ENCODE measurements around the gene CCDC92B. TPM values are rescaled to one million over a fixed set of nuclear protein-coding genes. Genes with fewer than 3 reads are reported as not detected.
A peak's percentile ranks its signal among the peaks of the same experiment; 100 is the strongest.

CCDC92B gene
- total and polyA plus RNA-seq, 9 donors, result 0.07 to 1.1 (median 0.18) TPM

GRCh38 chr17:2730764-2731353 lies 18.6 kb downstream of the CCDC92B start:
- Histone ChIP-seq H3K4me1 (ENCODE audit: insufficient read depth) (no peaks in the 10 kb centered on the region), H3K27ac (no peak overlapping the region), H3K4me3 (no peak overlapping the region), H3K9me3 (no peaks in the 10 kb centered on the region), H3K36me3 (no peaks in the 10 kb centered on the region), H3K27me3 (no peaks in the 10 kb centered on the region)
- TF ChIP-seq, protein P1, sequence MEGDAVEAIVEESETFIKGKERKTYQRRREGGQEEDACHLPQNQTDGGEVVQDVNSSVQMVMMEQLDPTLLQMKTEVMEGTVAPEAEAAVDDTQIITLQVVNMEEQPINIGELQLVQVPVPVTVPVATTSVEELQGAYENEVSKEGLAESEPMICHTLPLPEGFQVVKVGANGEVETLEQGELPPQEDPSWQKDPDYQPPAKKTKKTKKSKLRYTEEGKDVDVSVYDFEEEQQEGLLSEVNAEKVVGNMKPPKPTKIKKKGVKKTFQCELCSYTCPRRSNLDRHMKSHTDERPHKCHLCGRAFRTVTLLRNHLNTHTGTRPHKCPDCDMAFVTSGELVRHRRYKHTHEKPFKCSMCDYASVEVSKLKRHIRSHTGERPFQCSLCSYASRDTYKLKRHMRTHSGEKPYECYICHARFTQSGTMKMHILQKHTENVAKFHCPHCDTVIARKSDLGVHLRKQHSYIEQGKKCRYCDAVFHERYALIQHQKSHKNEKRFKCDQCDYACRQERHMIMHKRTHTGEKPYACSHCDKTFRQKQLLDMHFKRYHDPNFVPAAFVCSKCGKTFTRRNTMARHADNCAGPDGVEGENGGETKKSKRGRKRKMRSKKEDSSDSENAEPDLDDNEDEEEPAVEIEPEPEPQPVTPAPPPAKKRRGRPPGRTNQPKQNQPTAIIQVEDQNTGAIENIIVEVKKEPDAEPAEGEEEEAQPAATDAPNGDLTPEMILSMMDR (IDR thresholded peaks at IDR 0.05), result no peak
- no peak for TF ChIP-seq EP300 (IDR thresholded peaks at IDR 0.05)
- no peak for TF ChIP-seq POLR2A (IDR thresholded peaks at IDR 0.05)
- DNase-seq, result no peak
- intact Hi-C loops (cut with DNase I), result no loop called here
- 68 to 75% (median 72%) methylated on average over 17 of the region's 17 CpGs for WGBS, 3 donors

- Histone ChIP-seq H3K27ac (no peak overlapping the region), H3K4me1 (ENCODE audit: insufficient read depth) (peaks cover 1% of the 10 kb centered on the region), H3K27me3 (no peaks in the 10 kb centered on the region), H3K36me3 (no peaks in the 10 kb centered on the region), H3K4me3 (peak overlapping the region; percentile 3), H3K9me3 (no peaks in the 10 kb centered on the region)
- 1 to 3% (median 2%) methylated on average over 24 to 40 of the region's 40 CpGs for WGBS, 3 donors
- no peak for TF ChIP-seq EP300 (IDR thresholded peaks at IDR 0.05)
- TF ChIP-seq, protein P1 (IDR thresholded peaks at IDR 0.05), result peak in 1 of 3 donors; percentile 13
- TF ChIP-seq POLR2A (IDR thresholded peaks at IDR 0.05), result no peak
- intact Hi-C loops (cut with DNase I), result no loop called here
- DNase-seq, result peak in 1 of 5 donors; percentile 29
Measured at GRCh38 chr17:2724784-2725164, 24.7 kb downstream of the CCDC92B start.

GRCh38 chr17:2723997-2724783 lies 25.3 kb downstream of the CCDC92B start:
- Histone ChIP-seq H3K4me1 (ENCODE audit: insufficient read depth) (peaks cover 1% of the 10 kb centered on the region), H3K27me3 (no peaks in the 10 kb centered on the region), H3K4me3 (peak overlapping the region; percentile 3), H3K27ac (no peak overlapping the region), H3K9me3 (no peaks in the 10 kb centered on the region), H3K36me3 (no peaks in the 10 kb centered on the region)
- intact Hi-C loops (cut with DNase I), result no loop called here
- WGBS, 3 donors, result 1 to 2% (median 2%) methylated on average over 58 to 98 of the region's 98 CpGs
- DNase-seq, result peak in 3 of 5 donors; percentile 42 to 64 (median 55)
- TF ChIP-seq POLR2A (IDR thresholded peaks at IDR 0.05), result no peak
- TF ChIP-seq EP300 (IDR thresholded peaks at IDR 0.05), result no peak
- TF ChIP-seq, protein P1 (IDR thresholded peaks at IDR 0.05), result no peak

DNA sequence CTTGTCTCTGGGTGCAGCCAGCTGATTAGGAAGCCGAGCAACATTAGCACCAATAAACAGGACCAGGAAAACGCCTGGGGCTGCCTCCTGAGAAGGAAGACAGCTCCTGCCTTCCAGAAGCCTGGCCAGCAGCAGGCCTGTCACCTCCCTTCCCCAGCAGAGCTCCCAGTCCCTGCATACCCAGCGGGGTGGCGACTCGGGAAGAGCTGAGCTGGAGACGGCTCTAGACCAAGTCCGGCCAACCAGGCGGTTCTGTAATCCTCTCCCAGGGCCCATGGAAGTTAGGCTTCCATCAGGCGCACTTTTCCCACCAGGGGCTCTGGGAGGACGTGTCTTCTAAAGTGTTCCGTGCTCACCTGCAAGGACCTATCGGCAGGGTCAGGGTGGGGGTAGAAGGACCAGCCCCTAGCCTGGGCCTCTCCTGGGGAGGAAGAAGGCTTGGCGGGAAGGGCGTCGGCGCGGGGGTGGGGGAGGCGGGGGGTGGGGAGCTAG lies 25.9 kb downstream of the CCDC92B start:
- DNase-seq, result no peak
- no peak for TF ChIP-seq EP300 (IDR thresholded peaks at IDR 0.05)
- TF ChIP-seq POLR2A (IDR thresholded peaks at IDR 0.05), result no peak
- TF ChIP-seq, protein P1 (IDR thresholded peaks at IDR 0.05), result no peak
- H3K4me1 ChIP-seq (ENCODE audit: insufficient read depth), result peaks cover 1% of the 10 kb centered on the region
- H3K27ac ChIP-seq, result no peak overlapping the region
- intact Hi-C loops (cut with DNase I), result no loop called here
- H3K36me3 ChIP-seq, result no peaks in the 10 kb centered on the region
- H3K27me3 ChIP-seq, result no peaks in the 10 kb centered on the region
- no peaks in the 10 kb centered on the region for H3K9me3 ChIP-seq
- no peak overlapping the region for H3K4me3 ChIP-seq
- WGBS, 3 donors, result 11 to 20% (median 15%) methylated on average over 11 to 18 of the region's 18 CpGs

Measured in ovary (tissue), 9 donors.